Activated CD8-positive, alpha-beta memory T cell treated with anti-CD3 and anti-CD28 coated beads for 36 hours (primary cell): Measurements from ENCODE around the gene MKNK2. TPM values are rescaled to one million over a fixed set of nuclear protein-coding genes. Genes with fewer than 3 reads are reported as not detected.
"Not testable (repeated sequence)": the region's sequence is repeated elsewhere in the genome, so short reads cannot be mapped to it uniquely, and the experiment has no call there.

Source experiments
- CTCF ChIA-PET: fragments of 350-600 bp; sonication (Branson Sonifier 250); formaldehyde crosslinking; loops from one replicate; lab custom pipeline; 2021; ENCODE audit warnings: antibody characterized with exemption; lab: Charles Lee
- POLR2A ChIA-PET: fragments of 350-600 bp; sonication (Branson Sonifier 250); formaldehyde crosslinking; loops from one replicate; lab custom pipeline; 2021; ENCODE audit warnings: antibody characterized with exemption; lab: Charles Lee
- total RNA-seq, 2 experiments: library from RNA; stranded (reverse); gene quantifications; one replicate each; pipeline ENCODE4 v1.2.3, GENCODE V29; 2021

The MKNK2 gene
- total RNA-seq, 2 experiments from 2014 or later: 164 to 171 TPM

GRCh38 chr19:2041433-2041682, 9.7 kb downstream of the MKNK2 start:
- POLR2A ChIA-PET: interaction anchor here (0.6 to 3.2 kb wide), 2 partner anchors 11 to 124 kb away, joined by 4 to 33 read pairs; no protein-coding TSS in a partner anchor

GRCh38 chr19:2040647-2041432, 10.2 kb downstream of the MKNK2 start:
- POLR2A ChIA-PET: interaction anchor here (0.6 to 3.2 kb wide), 3 partner anchors 8 to 125 kb away, joined by 4 to 33 read pairs (median 10); no protein-coding TSS in a partner anchor
- CTCF ChIA-PET: interaction anchor here (0.7 kb wide), 1 partner anchor 11 kb away, joined by 3 read pairs; no protein-coding TSS in a partner anchor

More at GRCh38 chr19:2041433-2041682, 9.7 kb downstream of the MKNK2 start:
- CTCF ChIA-PET: no interaction called here

GRCh38 chr19:2039959-2040646, 10.9 kb downstream of the MKNK2 start:
- CTCF ChIA-PET: interaction anchor here (0.7 to 1.4 kb wide), 2 partner anchors 12 to 142 kb away, joined by 3 read pairs; no protein-coding TSS in a partner anchor
- POLR2A ChIA-PET: interaction anchor here (0.6 to 3.2 kb wide), 3 partner anchors 9 to 246 kb away, joined by 3 to 33 read pairs (median 10); no protein-coding TSS in a partner anchor

GRCh38 chr19:2039089-2039958, 11.7 kb downstream of the MKNK2 start:
- ChIA-PET CTCF (interaction anchor here (1.4 kb wide), 1 partner anchor 141 kb away, joined by 3 read pairs; no protein-coding TSS in a partner anchor), POLR2A (interaction anchor here (0.6 to 2.6 kb wide), 3 partner anchors 10 to 247 kb away, joined by 3 to 10 read pairs (median 3); no protein-coding TSS in a partner anchor)

GRCh38 chr19:2038284-2039088, 12.6 kb downstream of the MKNK2 start:
- ChIA-PET CTCF (interaction anchor here (1.4 kb wide), 1 partner anchor 140 kb away, joined by 3 read pairs; no protein-coding TSS in a partner anchor), POLR2A (interaction anchor here (1.0 to 2.6 kb wide), 2 partner anchors 11 to 13 kb away, joined by 3 to 10 read pairs; no protein-coding TSS in a partner anchor)

GRCh38 chr19:2037651-2038255, 13.3 kb downstream of the MKNK2 start:
- ChIA-PET CTCF (interaction anchor here (0.6 to 1.8 kb wide), 2 partner anchors 18 to 29 kb away, joined by 3 to 4 read pairs; no protein-coding TSS in a partner anchor), POLR2A (interaction anchor here (0.6 to 2.6 kb wide), 3 partner anchors 11 to 43 kb away, joined by 3 to 10 read pairs (median 3); no protein-coding TSS in a partner anchor)

GRCh38 chr19:2036424-2036823, 14.6 kb downstream of the MKNK2 start:
- ChIA-PET CTCF (interaction anchor here (0.7 to 1.8 kb wide), 3 partner anchors 16 to 17 kb away, joined by 3 to 4 read pairs (median 3); no protein-coding TSS in a partner anchor), POLR2A (no interaction called here)

GRCh38 chr19:2035590-2035991, 15.5 kb downstream of the MKNK2 start:
- CTCF ChIA-PET: interaction anchor here (0.7 to 1.1 kb wide), 4 partner anchors 9 to 138 kb away, joined by 3 read pairs; no protein-coding TSS in a partner anchor
- POLR2A ChIA-PET: interaction anchor here (0.7 to 1.0 kb wide), 2 partner anchors 13 to 58 kb away, joined by 4 read pairs; no protein-coding TSS in a partner anchor

- POLR2A ChIA-PET: interaction anchor here (0.7 to 1.0 kb wide), 2 partner anchors 14 to 59 kb away, joined by 4 read pairs; no protein-coding TSS in a partner anchor
Observed at GRCh38 chr19:2034729-2035589, 16.1 kb downstream of the MKNK2 start.

GRCh38 chr19:2034253-2034652, 16.8 kb downstream of the MKNK2 start:
- POLR2A ChIA-PET: not testable (repeated sequence)
- CTCF ChIA-PET: interaction anchor here (1.1 to 1.5 kb wide), 2 partner anchors 8 kb away, joined by 3 to 4 read pairs; no protein-coding TSS in a partner anchor

More at GRCh38 chr19:2034729-2035589, 16.1 kb downstream of the MKNK2 start:
- CTCF ChIA-PET: interaction anchor here (0.7 to 1.5 kb wide), 4 partner anchors 8 to 138 kb away, joined by 3 to 4 read pairs (median 3); no protein-coding TSS in a partner anchor

GRCh38 chr19:2033825-2034159, 17.3 kb downstream of the MKNK2 start:
- ChIA-PET POLR2A (no interaction called here), CTCF (interaction anchor here (1.5 kb wide), 1 partner anchor 9 kb away, joined by 4 read pairs; no protein-coding TSS in a partner anchor)

- ChIA-PET POLR2A (interaction anchor here (1.5 kb wide), 1 partner anchor 18 kb away, joined by 4 read pairs; no protein-coding TSS in a partner anchor), CTCF (interaction anchor here (1.5 kb wide), 1 partner anchor 9 kb away, joined by 4 read pairs; no protein-coding TSS in a partner anchor)
Observed at GRCh38 chr19:2033115-2033824, 17.8 kb downstream of the MKNK2 start.

GRCh38 chr19:2032296-2032941, 18.6 kb downstream of the MKNK2 start:
- ChIA-PET POLR2A (interaction anchor here (1.5 kb wide), 1 partner anchor 19 kb away, joined by 4 read pairs; no protein-coding TSS in a partner anchor), CTCF (interaction anchor here (0.6 to 1.0 kb wide), 3 partner anchors 13 to 103 kb away, joined by 3 read pairs; no protein-coding TSS in a partner anchor)

- POLR2A ChIA-PET: no interaction called here
- CTCF ChIA-PET: no interaction called here
Observed at GRCh38 chr19:2027361-2027760, 23.7 kb downstream of the MKNK2 start.
